Measurements from ENCODE around the gene MLST8.
"Not testable (repeated sequence)": the region's sequence is repeated elsewhere in the genome, so short reads cannot be mapped to it uniquely, and the experiment has no call there.

Gene MLST8

DNA sequence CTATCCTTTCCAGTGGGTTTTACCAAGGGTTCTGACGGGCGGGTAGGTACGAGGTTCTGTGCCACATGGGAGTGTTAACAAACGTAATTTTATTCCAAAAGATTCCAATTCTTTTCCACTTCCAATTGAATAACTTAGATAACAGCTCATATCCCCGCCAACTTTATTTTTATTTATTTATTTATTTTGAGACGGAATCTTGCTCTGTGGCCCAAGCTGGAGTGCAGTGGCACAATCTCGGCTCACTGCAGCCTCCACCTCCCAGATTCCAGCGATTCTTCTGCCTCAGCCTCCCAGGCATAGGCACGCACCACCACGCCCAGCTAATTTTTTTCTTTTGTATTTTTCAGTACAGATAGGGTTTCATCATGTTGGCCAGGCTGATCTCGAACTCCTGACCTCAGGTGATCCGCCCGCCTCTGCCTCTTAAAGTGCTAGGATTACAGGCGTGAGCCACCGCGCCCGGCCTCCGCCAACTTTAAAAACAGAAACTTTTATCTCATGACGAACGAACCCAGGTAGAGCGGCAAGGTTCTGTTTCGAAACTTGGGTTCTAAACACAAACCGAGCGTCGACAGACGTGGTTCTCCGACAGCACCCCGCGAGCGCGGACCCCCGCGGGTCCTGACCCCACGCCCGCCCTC is 45.5 kb downstream of the MLST8 start:
- peak; percentile 23 to 61 (median 43) for DNase-seq

DNA sequence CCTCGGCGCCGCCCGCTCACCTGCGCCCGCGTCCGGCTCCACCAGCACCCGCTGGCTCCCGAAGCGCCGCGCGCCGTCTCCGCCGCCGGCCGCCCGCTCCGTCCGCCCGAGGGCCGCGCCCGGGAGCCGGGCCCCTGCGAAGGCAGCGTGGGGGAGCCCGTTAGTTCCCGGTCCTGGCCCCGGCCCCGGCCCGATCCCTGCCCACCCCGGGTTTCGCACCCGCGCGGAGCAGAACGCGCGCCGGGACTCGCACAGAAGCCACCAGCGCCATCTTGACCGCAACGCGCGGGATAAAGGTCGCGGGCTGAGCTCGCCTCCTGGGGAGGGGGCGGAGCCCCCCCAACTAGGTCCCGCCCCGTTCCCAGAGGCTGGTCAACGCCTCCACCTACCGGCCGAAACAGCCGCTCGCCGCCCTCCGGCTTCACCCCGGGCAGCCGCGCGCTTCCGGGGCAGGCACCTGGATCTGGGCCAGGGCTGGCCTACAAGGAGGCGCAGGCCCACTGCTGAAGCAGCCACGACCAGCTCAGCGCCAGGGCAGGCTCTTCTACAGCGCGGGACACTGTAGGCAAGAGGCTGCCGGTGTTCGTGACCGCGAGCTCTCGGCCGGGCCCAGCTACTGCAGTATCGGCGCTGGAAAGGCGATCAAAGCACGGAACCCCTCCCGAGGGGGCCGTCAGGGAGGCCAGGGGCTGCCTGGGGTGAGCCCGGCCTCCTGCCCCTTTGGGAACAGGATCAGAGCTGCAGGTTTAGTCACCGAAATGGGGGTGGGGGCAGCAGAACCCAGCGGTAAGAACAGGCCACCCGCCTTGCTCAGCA is 46.2 kb downstream of the MLST8 start, which contains the start of gene ECI1:
ECI1 (minus strand) TSS at position 292 of the 816 bp plus-strand sequence; CDS start at position 271, 21 bp downstream.
- peak; percentile 45 to 78 (median 64) for DNase-seq

- no peak for DNase-seq
Measured at GRCh38 chr16:2252806-2253148, 47.5 kb downstream of the MLST8 start.

DNA sequence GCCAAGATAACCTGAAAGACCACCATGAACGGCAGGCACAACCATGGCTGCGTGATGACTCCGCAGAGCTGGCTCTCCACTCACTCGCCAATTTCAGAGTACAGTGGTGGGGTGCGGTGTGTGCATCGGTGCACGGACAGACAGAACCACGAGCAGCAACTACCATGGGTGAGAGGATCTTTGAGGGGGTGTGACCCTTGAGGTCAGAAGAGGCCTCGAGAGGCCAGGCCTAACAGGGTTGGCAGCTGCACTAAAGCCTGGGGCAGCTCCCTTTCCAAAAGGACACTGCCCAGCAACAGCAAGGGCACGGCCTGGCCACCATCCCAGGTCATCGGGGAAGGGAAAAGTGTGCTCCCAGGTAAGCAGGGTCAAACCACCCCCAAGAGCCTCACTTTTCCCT is 48.0 kb downstream of the MLST8 start:
- no peak for DNase-seq

- DNase-seq, result no peak
Measured at GRCh38 chr16:2256531-2257140, 51.4 kb downstream of the MLST8 start.

- DNase-seq, result no peak
Measured at GRCh38 chr16:2257726-2258125, 52.5 kb downstream of the MLST8 start.

GRCh38 chr16:2258530-2258929 is 53.3 kb downstream of the MLST8 start:
- DNase-seq, result not testable (repeated sequence)
